T1000 (cell line): ENCODE measurements around the gene LILRA2.
"Not testable (repeated sequence)": the region's sequence is repeated elsewhere in the genome, so short reads cannot be mapped to it uniquely, and the experiment has no call there.

ENCODE experiments used
- DNase-seq: peaks from one replicate; lab custom pipeline; 2025; ENCODE audit warnings: mixed read lengths; lab: John Stamatoyannopoulos, UW

The LILRA2 gene

DNA sequence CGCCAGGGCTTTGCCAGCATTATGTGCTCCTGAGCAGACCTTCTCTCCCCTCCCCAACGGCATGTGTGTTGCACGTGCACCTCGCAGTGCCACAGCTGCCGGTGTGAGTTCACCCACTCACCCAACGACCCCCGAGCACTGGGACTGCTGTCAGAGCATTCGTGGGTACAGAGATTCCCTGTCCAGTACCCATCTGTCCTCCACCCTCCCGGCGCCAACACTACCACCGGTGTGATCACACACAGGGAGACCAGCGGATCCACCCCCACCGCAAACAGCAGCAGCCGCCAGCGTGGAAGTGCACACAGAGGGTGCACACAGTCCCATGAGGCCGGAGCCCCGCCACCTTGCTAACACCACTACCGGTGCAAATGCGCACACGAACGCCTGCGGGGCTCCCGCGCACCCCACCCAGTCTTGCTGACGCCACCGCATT is 35.8 kb downstream of the LILRA2 start:
- no peak for DNase-seq

DNA sequence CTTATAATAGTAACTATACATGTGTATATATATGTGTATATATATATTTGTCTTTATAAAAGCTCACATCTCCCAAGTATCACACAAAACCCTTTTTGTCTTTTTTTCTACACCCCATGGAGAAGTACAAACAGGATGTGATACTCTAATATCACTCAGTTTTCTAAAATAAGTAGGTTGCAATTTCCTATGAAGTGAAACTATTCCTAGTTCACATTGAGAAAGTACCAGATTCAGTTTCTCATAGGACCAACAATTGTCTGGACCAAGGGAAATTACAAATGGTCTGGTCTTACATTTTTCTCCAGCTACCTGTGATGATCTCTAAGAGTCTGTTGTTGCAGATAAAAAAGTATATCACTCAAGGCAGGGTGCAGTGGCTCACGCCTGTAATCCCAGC is 38.8 kb downstream of the LILRA2 start:
- no peak for DNase-seq

DNA sequence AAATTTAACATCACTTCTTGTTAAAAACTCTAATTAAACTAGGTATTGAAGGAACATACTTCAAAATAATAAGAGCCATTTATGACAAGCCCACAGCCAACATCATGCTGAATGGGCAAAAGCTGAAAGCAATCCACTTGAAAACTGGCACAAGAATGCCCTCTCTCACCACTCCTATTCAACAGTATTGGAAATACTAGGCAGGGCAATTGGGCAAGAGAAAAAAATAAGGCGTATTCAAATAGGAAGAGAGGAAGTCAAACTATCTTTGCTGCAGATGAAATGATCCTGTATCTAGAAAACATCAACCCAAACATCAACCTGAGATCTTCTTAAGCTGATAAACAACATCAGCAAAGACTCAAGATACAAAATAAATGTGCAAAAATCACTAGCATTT is 41.1 kb downstream of the LILRA2 start:
- DNase-seq = no peak

DNA sequence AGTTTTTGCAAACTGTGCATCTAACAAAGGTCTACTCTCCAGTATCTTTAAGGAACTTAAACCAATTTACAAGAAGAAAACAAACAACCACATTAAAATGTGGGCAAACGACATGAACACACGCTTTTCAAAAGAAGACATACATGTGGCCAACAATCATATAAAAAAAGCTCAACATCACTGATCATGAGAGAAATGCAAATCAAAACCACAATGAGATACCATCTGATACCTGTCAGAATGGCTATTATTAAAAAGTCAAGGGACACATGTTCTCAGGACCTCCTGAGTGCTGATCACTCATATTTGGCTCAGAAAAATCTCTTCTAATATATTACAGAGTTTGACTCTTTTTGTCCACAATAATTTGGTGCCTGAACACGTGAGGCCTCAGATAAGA is 42.5 kb downstream of the LILRA2 start:
- no peak for DNase-seq

DNA sequence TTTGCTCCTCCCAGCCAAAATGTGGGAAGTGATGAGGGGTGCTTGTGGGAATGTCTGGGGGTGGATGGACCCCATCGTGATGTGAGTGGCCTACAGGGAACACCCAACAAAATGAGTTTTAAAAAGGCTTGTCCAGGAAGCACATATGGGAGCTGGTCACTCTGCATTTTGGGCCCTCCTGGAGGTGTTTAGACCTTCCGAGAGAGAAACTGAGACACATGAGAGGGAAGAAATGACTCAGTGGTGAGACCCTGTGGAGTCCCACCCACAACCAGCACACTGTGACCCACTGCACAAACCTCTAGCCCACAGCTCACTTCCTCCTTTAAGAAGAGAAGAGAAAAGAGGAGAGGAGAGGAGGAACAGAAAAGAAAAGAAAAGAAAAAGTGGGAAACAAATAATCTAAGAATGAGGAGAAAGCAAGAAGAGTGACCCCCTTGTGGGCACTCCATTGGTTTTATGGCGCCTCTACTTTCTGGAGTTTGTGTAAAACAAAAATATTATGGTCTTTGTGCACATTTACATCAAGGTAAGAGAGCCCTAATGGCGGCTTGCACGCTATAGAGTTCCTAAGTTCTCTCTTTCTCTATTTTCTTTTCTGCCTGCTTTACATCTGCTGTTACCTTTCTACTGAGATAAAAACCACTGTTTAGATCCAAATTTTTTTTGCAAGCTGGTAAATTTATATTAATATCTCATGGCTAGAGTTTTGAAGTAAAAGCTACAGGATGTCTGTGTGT is 43.4 kb downstream of the LILRA2 start:
- no peak for DNase-seq

DNA sequence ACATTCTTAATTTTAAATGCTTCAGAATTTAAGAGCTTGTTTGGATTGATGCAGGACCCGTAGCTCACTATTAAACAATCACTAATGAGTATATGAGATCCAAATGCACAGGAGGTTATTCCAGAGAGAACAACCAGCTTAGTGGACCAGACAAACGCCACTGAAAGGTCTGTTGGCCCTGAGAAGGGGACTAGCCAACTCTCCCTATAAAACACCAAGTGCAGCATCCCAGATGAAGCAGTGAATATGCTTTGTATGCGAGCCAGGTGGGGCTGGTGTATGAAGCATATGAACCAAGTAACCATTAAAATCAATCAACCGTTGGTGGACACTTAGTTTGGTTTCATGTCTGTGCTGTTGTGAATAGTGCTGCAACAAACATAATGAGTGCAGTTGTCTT is 46.9 kb downstream of the LILRA2 start:
- DNase-seq = no peak

DNA sequence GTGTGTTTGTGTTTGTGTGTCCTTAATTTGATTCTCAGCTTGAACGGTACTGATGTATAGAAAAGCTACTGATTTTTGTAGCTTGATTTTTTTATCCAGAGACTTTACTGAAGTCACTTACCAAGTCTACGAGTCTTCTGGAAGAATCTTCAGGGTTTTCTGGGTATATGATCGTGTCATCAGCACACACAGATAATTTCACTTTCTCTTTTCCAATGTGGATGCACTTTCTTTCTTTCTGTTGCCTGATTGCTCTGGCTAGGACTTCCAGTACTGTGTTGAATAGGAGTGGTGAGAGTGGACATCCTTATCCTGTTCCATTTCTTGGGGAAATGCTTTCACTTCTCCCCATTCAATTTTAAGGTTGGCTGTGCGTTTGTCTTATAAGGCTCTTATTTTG is 48.8 kb downstream of the LILRA2 start:
- no peak for DNase-seq

DNA sequence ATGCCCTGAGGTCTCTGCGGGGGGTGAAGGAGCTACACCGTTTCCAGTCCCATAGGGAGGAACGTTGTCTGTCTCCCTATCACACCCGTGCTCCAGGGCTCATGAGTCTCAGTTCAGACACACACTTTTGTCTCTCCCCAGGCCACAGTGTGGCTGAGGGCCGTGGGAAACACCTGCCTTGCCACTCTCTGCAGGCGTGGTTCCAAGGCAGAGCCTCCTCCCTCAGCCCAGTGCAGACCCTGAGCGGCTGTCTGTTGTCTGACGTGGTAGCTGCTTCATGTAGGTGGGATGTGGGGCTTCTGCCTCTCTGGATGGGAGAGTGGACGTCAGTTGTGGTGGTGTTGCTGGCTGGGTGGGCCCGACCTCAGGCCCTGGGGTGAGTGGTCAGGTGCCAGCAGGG is 50.6 kb downstream of the LILRA2 start:
- DNase-seq = not testable (repeated sequence)

DNA sequence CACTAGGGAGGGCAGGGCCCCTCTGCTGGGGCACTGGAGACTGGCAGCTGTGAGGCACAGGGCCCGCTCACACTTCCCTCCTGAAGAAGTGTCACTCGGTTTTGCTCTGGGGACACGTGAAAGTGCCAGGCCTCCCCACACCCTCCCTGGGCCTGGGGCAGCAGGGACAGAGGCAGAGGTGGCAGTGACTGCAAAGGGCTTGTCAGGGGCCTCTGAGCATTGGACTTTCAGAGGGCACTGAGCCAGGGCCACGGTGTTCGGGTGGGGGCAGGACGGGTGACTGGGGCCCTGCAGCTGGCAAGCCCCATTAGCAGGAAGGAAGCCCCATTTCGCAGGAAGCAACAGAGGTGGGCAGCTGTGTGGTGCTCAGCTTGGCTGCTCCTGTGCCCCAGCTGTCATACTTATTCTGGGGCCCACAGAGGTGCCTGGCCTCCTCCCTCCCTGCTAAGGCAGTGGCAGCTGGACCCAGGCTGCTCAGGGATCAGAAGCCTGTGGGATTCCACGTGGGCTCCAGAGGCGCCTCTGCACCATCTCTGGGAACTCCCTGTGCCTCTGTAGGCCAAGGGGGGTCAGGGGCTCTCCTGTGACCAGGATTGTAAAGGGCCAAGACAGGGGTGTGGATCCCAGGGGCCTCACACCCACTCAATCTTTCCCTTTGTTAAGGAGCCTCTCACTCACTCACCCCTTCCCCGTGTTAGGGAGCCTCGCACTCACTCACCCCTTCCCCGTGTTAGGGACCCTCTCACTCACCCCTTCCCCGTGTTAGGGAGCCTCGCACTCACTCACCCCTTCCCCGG is 51.5 kb downstream of the LILRA2 start:
- not testable (repeated sequence) for DNase-seq

DNA sequence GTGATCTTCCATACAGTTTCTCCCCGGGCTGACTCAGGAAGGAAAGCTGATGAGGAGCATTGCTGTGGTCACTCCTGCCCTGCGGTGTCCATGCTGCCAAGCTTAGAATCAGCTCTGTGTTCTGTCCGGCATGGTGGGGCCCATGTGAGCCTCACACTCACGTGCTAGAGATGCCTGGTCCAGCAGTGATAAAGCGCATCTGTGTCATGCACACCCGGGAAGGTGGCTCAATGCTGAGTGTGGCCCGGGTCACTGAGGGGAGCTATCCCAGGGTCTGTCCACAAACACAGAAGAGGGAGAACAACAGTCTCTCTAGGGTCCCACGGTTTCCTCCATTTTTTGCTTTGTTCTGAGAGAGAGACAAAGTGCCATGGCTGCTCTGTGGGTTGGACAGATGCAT is 53.2 kb downstream of the LILRA2 start:
- DNase-seq = no peak

DNA sequence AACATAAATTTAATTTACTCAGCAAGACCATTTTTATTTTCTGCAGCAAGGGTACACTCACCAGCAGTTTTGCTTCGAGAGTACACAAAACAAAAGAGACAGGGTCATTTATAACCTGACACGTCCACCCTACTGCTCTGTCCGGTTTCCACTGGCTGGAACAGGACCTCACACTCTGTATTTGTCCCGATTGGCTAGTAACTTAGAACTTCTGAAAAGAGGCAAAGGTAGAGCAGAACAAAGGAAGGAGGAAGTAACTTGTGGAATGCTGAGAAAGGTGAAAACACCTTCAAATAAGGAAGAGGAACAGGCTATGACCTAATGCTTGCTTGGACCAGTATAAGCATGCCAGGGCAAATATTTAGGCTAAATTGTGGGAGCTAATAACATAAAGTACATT is 54.3 kb downstream of the LILRA2 start:
- not testable (repeated sequence) for DNase-seq

DNA sequence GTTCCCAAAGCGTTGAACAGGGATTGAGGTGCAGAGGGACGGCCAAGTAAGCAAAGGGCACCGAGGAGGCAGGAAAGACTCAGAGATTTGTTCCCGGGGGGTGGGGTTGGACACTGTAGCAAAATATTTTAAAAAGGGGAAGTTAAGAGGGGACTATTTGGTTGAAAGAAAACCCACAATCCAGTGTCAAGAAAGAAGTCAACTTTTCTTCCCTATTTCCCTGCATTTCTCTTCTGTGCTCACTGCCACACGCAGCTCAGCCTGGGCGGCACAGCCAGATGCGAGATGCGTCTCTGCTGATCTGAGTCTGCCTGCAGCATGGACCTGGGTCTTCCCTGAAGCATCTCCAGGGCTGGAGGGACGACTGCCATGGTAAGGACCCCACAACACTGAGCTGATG is 56.7 kb downstream of the LILRA2 start, which contains the start of gene LILRB1:
LILRB1 (plus strand) TSS at position 223 of the 400 bp plus-strand sequence. CDS start 590 bp downstream, outside the sequence.
- DNase-seq = not testable (repeated sequence)

DNA sequence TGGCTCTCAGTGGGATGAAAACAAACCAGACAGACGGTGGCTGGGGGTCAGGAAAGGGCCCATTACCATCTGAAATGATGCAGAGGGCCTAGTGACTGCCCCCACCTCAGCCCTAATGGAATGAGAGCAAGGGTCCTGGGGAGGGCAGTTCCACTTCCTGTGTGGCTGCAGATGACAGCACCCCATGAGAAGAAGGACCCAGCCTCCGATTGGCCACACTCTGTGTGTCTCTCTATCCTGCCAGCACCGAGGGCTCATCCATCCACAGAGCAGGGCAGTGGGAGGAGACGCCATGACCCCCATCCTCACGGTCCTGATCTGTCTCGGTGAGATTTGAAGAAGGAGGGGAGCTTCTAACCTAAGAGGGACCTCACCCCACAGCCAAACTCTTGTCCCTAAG is 57.2 kb downstream of the LILRA2 start:
- DNase-seq = no peak

DNA sequence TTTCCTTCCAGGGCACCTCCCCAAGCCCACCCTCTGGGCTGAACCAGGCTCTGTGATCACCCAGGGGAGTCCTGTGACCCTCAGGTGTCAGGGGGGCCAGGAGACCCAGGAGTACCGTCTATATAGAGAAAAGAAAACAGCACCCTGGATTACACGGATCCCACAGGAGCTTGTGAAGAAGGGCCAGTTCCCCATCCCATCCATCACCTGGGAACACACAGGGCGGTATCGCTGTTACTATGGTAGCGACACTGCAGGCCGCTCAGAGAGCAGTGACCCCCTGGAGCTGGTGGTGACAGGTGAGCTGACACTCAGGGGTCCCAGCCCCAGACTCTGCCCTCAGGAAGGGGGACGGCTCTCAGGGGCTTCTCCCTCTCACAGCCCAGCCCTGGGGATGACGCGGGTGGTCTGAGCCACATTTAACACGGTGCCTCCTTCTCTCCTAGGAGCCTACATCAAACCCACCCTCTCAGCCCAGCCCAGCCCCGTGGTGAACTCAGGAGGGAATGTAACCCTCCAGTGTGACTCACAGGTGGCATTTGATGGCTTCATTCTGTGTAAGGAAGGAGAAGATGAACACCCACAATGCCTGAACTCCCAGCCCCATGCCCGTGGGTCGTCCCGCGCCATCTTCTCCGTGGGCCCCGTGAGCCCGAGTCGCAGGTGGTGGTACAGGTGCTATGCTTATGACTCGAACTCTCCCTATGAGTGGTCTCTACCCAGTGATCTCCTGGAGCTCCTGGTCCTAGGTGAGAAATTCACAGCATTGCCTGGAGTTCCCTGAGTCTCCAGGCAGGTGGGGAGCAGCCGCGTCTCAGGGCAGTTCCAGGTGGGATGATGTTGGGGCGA is 58.1 kb downstream of the LILRA2 start:
- not testable (repeated sequence) for DNase-seq

DNA sequence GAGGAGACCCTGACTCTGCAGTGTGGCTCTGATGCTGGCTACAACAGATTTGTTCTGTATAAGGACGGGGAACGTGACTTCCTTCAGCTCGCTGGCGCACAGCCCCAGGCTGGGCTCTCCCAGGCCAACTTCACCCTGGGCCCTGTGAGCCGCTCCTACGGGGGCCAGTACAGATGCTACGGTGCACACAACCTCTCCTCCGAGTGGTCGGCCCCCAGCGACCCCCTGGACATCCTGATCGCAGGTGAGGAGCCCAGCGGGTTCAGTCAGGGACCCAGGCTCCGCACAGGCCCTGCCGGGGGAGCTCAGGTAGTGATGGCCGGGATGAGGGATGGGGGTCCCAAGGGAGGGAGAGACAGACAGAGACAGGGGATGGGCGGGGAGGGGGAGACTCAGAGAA is 58.9 kb downstream of the LILRA2 start:
- not testable (repeated sequence) for DNase-seq

DNA sequence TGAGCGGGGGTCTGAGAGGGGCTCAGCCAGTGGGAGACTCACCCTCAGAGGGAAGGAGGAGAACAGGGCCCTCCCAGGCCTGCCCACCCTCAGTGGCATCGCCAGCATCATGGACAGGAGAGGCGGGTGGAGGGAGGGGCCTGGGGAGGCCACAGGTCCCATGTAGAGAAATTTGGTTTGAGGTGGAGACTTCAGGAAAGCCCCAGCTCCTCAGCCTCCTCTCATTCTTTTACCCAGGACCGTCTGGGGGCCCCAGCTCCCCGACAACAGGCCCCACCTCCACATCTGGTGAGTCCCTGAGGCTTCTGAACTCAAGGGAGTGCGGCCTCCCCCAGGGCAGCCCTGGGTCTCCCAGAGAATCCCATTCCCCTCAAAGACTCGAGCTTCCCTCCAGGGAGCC is 59.8 kb downstream of the LILRA2 start:
- no peak for DNase-seq

DNA sequence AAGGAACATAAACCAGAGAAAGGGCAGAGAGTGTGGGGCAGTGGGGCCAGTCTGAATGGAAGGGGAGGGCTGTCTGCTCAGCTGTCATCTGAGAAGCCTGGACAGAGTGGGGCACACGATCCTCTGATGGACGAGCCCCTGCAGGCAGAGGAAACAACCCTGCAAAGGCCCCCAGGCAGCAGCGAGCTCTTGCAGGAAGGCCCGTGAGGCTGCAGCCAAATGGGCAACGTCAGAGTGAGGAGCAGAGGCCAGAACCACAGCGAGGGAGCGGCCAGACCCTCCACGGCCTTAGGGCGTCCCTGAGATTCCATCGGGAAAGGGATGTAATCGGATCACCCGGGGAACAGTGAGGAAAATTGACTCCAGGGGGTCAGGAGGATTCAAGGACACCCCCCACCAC is 62.5 kb downstream of the LILRA2 start:
- DNase-seq = not testable (repeated sequence)

DNA sequence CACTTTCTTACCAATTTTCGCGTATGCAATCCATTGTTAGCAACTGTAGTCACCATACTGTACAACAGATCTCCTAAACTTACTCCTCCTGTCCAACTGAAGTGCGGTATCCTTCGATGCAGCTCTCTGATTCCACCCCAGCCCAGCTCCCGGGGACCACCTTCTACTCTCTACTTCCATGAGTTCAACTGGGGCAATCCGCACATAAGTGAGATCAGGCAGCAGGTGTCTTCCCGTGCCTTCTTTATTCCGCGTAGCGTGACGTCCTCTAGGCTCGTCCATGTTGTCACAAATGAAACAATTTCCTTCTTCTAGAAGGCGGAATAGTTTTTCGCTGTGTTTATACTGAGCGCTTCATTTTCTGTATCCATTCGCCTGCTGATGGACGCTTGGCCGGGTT is 65.1 kb downstream of the LILRA2 start:
- no peak for DNase-seq
